Erythroblast (primary cell): ENCODE data around the gene FAM151A.

ENCODE experiments used
- GATA1 ChIP-seq: IDR thresholded peaks from 2 replicates; pipeline ENCODE4 v1.6.1; 2011; ENCODE audit warnings: low read depth, mild to moderate bottlenecking, control low read depth, low read length, moderate library complexity
- POLR2A ChIP-seq: IDR thresholded peaks from 2 replicates; pipeline ENCODE4 v1.6.1; 2011; ENCODE audit warnings: mild to moderate bottlenecking, low read length

DNA sequence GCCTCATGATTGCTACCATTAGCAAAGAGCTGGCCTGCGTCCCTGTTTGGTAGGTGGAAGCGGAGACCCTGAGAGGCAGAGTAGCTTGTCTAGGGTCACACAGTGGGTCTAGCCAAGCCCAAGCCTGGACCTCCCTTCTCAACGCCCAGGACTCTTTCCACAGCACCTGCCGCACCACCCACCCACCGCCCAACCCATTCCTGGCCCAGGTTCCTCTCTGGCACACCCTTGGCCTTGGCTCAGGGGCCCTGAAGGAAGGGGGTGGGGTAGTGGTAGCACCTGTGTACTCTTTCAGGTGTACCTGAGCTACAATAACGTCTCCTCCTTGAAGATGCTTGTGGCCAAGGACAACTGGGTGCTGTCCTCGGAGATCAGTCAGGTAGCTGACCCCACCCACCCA, 19.3 kb downstream of the FAM151A start:
- TF ChIP-seq POLR2A (no peak), GATA1 (no peak)
